HG02970 (cell line): ENCODE measurements around the gene NOTO.
A peak's percentile ranks its signal among the peaks of the same experiment; 100 is the strongest.

ENCODE experiments used
- ATAC-seq: cut with Tn5 transposase; IDR thresholded peaks from one replicate; pipeline ENCODE4 v1.9.1; 2021; ENCODE audit warnings: mild to moderate bottlenecking, moderate library complexity, moderate number of reproducible peaks; ENCODE audit not compliant: unreplicated experiment, low FRiP score

Gene NOTO

DNA sequence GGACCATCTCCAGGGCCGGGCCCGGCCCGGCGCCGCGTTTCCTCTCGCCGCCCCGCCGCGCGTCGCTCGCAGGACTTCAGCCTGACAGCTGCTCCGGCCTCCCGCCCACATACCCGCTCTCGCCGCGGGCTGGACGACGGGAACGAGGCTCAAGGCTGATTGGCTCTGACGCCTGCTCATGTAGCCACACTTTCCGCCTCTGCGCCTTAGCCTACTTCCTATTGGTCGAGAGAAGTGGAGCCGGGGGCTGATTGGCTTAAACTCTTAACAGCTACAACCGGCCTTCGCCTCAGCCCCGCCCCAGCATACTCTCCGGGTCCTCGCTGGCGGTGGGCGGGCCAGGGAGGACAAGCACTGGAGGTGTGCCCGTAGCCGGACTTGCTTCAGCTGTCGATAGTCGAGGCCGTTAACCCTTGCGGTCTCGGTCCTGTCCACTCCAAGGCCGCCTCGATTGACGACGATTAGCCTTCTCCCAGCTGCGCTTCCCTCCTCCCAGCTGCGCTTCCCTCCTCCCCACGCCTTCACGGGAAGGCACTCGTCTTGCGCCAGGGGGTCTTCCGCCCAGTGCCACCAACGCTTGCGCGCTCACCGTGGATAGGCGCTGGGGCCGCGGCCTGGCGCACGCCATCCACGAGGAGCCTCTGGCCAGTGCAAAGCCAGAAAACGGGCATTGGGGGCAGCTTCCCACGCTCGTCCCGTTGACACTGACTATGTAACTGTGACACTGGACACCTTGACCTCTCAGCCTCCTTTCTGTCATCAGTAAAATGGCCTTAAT is 31.0 kb downstream of the NOTO start, which contains the start of gene PRADC1:
Gene PRADC1, minus strand, starts transcription at position 86 of the 778 bp plus-strand sequence. Its CDS starts 79 bp downstream, at position 7.
- ATAC-seq = peak; percentile 93

DNA sequence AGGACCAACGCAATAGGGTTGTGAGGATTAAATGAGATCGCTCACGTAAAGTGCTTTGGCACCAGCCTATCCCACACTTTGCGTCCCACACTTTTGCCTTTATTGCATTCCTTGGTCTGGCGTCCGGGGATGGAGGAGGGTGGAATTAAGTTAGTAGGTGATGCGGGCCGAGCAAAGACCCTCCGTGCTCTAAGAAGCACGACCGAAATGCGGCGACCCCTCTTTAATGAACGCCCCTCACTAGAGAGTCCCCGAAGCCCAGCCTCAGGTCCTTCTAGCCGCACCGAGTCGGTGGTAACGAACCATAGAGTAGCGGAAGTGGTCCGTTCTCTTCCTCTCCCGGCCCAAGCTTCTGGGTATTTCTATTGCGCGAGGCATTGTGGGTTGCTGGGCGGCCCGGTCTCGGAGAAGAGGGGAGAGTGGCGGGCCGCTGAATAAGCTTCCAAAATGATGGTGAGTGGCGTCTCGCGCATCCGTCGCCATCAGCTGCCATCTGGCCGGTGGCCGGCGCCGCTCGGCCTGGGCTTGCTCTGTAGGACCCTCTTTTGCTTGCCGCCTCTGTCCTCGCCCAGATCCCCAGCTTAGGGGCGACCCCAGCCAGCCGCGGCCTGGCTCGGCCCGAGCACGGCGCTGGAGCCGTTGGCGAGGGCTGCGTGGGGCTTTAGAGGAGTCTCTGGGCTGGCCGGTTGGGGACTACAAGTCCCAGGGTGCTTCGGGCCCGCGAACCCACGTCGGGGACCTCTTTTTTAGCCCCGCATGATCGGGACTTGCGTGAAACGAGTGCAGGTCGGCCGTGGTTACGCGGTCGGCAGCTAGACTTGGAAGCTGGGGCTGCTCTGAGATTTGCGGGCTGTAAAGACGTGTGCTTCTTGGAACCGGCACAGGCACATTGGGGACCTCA is 31.8 kb downstream of the NOTO start, which contains the start of gene CCT7:
Gene CCT7, plus strand, starts transcription at position 377 of the 901 bp plus-strand sequence. Its CDS starts 71 bp downstream, at position 448.
- peak; percentile 55 for ATAC-seq

GRCh38 chr2:73235315-73236028 is 33.1 kb downstream of the NOTO start:
- ATAC-seq = no peak

DNA sequence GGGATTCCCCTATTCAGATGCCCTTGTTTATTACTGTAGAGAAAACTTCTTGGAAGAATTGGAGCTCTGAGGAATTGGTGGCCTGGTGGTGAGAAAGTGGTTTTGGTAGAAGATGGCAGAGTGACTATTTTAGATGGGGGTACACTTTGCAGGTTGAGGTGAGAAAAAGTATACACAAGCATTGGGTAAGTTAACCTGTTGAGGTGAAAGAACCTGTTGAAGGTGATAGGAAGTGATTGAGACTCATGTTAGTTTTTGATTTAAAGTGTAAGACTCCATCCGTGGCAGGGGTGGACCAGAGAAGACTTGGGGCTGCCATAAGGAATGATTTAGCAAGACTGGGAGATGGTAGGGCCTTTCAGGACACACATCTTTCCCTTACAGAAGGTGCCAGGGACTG is 34.8 kb downstream of the NOTO start:
- no peak for ATAC-seq

DNA sequence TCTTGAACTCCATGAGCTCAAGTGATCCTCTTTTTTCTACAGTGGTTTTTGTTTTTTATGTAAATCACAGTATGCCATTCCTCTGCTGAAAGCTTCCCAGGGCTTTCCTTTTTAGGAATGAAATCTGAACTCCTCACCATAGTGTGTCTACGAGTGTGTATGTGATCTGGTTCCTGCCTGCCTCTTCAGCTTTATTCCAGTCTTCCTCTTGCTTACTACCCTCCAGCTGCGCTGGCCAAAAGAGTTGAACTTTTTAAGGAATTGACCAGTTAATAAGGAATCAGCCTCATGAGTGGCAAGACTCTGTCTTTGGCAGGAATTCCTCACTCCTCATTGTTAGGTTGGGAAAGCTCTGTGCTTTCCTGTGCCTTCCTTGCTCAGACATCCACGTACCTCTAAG is 35.8 kb downstream of the NOTO start:
- ATAC-seq = no peak

GRCh38 chr2:73238976-73239375 is 36.6 kb downstream of the NOTO start:
- no peak for ATAC-seq

DNA sequence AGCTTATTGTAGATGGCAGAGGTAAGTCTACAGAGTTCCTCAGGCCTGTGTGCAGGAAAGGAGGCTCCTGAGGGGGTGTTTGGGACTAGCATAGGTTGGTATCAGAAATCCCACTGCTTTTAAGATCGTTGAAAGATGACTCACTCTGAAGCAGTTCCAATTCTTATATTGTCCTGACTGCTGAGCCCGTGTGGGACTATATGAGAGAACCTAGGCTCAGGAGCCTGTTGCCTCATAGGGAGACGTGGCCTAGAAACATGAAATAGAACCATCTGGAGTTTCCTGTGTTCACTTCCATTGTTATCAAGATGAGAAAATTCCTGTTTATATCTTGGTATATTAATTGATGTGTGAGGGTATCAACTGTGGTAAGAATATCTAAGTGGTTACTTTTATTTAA is 37.4 kb downstream of the NOTO start:
- no peak for ATAC-seq

DNA sequence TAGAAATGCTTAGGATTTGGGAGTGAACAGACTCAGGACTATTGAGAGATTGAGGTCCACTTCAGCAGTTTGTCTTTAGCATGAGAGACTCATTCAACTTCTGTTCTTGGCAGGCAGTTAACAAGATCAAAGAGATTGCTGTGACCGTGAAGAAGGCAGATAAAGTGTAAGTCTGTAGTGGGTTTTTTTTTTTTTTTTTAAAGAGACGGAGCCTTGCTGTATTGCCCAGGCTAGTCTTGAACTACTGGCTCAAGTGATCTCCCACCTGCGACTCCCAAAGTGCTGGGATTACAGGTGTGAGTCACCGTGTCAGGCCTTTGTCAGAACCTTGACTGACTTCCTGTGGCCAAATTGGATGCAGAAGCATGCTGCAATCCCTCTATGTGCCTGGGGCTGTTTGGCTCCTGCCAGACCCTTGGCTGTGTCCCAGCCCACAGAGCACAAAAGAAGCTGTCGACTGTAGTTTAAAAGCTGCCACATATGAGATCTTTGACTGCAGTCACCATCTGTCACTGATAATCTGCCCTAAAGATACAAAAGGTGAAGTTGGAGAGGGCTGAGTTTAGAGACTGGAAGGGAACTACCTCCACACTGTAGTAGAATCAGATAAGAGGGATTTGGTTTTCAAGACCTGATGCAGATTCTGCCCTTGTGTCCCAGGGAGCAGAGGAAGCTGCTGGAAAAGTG is 41.7 kb downstream of the NOTO start:
- ATAC-seq = no peak

DNA sequence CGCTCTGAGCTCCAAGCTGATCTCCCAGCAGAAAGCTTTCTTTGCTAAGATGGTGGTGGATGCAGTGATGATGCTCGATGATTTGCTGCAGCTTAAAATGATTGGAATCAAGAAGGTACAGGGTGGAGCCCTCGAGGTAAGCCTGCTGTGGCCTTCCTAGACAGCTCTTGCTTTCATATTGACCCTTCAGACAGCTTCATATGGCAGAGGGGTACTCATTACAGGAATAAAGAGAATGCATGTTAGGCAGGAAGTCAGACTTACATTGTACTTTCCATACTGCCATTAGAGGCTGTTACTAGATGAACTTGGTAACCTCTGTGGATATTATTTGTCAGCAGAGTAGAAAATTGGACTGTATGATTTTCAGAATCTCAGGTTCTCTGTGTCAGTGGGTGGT is 42.2 kb downstream of the NOTO start:
- ATAC-seq = no peak

- ATAC-seq = no peak
Observed at GRCh38 chr2:73246850-73247249, 44.5 kb downstream of the NOTO start.

GRCh38 chr2:73249636-73250035 is 47.3 kb downstream of the NOTO start:
- ATAC-seq = no peak

- no peak for ATAC-seq
Observed at GRCh38 chr2:73250872-73251846, 48.8 kb downstream of the NOTO start.

GRCh38 chr2:73252238-73253027 is 50.1 kb downstream of the NOTO start:
- ATAC-seq = no peak

DNA sequence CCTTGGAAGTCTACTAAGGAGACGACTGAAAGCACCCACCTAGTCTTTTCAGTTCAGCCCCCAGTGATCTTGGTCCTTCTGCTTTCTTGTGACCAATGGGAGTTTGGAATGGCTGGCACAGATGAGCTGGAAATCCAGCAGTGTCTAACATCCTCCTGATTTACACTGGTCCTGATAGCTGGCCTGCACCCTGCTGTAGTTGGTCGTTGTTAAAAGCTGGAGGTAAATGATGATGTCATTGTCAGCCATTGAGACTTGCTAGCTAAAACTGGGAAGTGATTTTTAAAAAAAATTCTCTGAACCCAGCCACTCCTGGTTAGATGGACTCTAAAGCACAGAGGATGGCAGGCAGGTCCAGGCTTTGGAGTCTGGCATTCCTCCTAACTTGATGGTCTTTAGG is 51.0 kb downstream of the NOTO start:
- ATAC-seq = no peak

GRCh38 chr2:73253901-73254300 is 51.5 kb downstream of the NOTO start:
- no peak for ATAC-seq

- ATAC-seq = no peak
Observed at GRCh38 chr2:73254343-73255006, 52.1 kb downstream of the NOTO start.

GRCh38 chr2:73255007-73255644 is 52.8 kb downstream of the NOTO start:
- ATAC-seq = no peak
